Measurements from ENCODE around the gene MCF2. TPM values are rescaled to one million over a fixed set of nuclear protein-coding genes. Genes with fewer than 3 reads are reported as not detected.

Gene MCF2
- total RNA-seq, 1 experiment from 2014 or later = 0.15 TPM

- no peaks in the 10 kb centered on the region for H3K9me2 ChIP-seq (ENCODE audit: insufficient read depth)
- DNase-seq (ENCODE audit: low read depth, low spot score) (no peak), ATAC-seq (no peak)
- no peaks in the 10 kb centered on the region for H3K27me3 ChIP-seq (ENCODE audit: insufficient read depth, low read length)
- H3K4me1 ChIP-seq (ENCODE audit: control insufficient read depth in 1 of 2, insufficient read depth in 2 of 2, low read length in 2 of 2) = no peaks in the 10 kb centered on the region
- intact Hi-C loops (cut with micrococcal nuclease) = no loop called here
- no peaks in the 10 kb centered on the region for H3K9me3 ChIP-seq (ENCODE audit: control insufficient read depth in 1 of 2, insufficient read depth in 1 of 2, low read depth in 1 of 2, low read length in 2 of 2)
- no peaks in the 10 kb centered on the region for H3K36me3 ChIP-seq (ENCODE audit: control insufficient read depth in 1 of 2, insufficient read depth in 2 of 2, low read length in 2 of 2)
- ChIA-PET POLR2A (no interaction called here), CTCF (no interaction called here), RAD21 (ENCODE audit: low non-redundant PET in 1 of 2, low total read pairs in 2 of 2, uncharacterized antibody in 2 of 2, unreplicated experiment in 2 of 2) (no interaction called here)
- no peaks in the 10 kb centered on the region for H3K79me2 ChIP-seq (ENCODE audit: insufficient read depth, low read length)
- H3K27ac ChIP-seq (ENCODE audit: low read depth, low read length) = no peak overlapping the region
- BruUV-seq (replicated peaks) = no TSS peak
- no peaks in the 10 kb centered on the region for H4K20me1 ChIP-seq (ENCODE audit: insufficient read depth)
- no peak overlapping the region for H3K4me2 ChIP-seq (ENCODE audit: low read length)
- no peak overlapping the region for H2AFZ ChIP-seq (ENCODE audit: low read depth, low read length, poor library complexity, severe bottlenecking)
- no peak overlapping the region for H3K4me3 ChIP-seq (replicated peaks in 1 of 2; ENCODE audit: low read depth in 1 of 2, low read length in 2 of 2)
- TF ChIP-seq SIN3A (IDR thresholded peaks at IDR 0.05; ENCODE audit: low read depth) = no peak
- no peak for TF ChIP-seq CBX3 (IDR thresholded peaks at IDR 0.05; ENCODE audit: low read depth)
- no peak for TF ChIP-seq ELF1 (IDR thresholded peaks at IDR 0.05; ENCODE audit: borderline replicate concordance, low read depth)
- TF ChIP-seq SP1 (IDR thresholded peaks at IDR 0.05; ENCODE audit: low read depth) = no peak
- TF ChIP-seq FOSL1 (IDR thresholded peaks at IDR 0.05; ENCODE audit: low read depth) = no peak
- no peak for TF ChIP-seq SRF (IDR thresholded peaks at IDR 0.05; ENCODE audit: low read depth)
- no peak for TF ChIP-seq POLR2AphosphoS5 (IDR thresholded peaks at IDR 0.05; ENCODE audit: low read depth, low read length)
- no peak for TF ChIP-seq CTCF (IDR thresholded peaks at IDR 0.05 in 2 of 3, conservative IDR thresholded peaks at IDR 0.05 in 1 of 3; ENCODE audit: borderline replicate concordance in 1 of 3, insufficient read depth in 1 of 3, low read depth in 2 of 3, low read length in 2 of 3)
- TF ChIP-seq EGR1 (IDR thresholded peaks at IDR 0.05; ENCODE audit: low read depth) = no peak
- TF ChIP-seq ZNF274 (IDR thresholded peaks at IDR 0.05; ENCODE audit: low read depth, low read length) = no peak
- no peak for TF ChIP-seq JUND (IDR thresholded peaks at IDR 0.05)
- TF ChIP-seq TCF7L2 (IDR thresholded peaks at IDR 0.05; ENCODE audit: borderline replicate concordance, extremely low read depth, insufficient read depth, insufficient read length) = no peak
- no peak overlapping the region for H3K9ac ChIP-seq (ENCODE audit: low read length)
Measured at GRCh38 chrX:139554376-139554775, 153.6 kb downstream of the MCF2 start.

Measured in HCT116 (cell line).